Testis (tissue), 3 donors: ENCODE measurements around the gene CDIPT. TPM values are rescaled to one million over a fixed set of nuclear protein-coding genes. Genes with fewer than 3 reads are reported as not detected.
"Not testable (repeated sequence)": the region's sequence is repeated elsewhere in the genome, so short reads cannot be mapped to it uniquely, and the experiment has no call there.

ENCODE experiments used
- DNase-seq: peaks from one replicate; pipeline ENCODE4 v3.0.0-alpha.2; 2019
- H3K27ac ChIP-seq, 2 donors: fragments of 200-600 bp; sonication (generic); one replicate each; pipeline ENCODE4 v1.5.1; 2019
- H3K27me3 ChIP-seq: fragments of 200-600 bp; sonication (generic); one replicate; pipeline ENCODE4 v1.5.1; 2019
- H3K36me3 ChIP-seq: fragments of 200-600 bp; sonication (generic); one replicate; pipeline ENCODE4 v1.5.1; 2017; ENCODE audit warnings: low read depth; ENCODE audit errors: missing control alignments
- H3K4me1 ChIP-seq: fragments of 200-600 bp; sonication (generic); one replicate; pipeline ENCODE4 v1.5.1; 2019
- H3K4me3 ChIP-seq, 2 donors: fragments of 200-600 bp; sonication (generic); one replicate each; pipeline ENCODE4 v1.5.1; 2017 to 2019
- H3K9me3 ChIP-seq: fragments of 200-600 bp; sonication (generic); one replicate; pipeline ENCODE4 v1.5.1; 2017
- POLR2A ChIP-seq: fragments of 450-650 bp; IDR thresholded peaks from one replicate; pipeline ENCODE4 v1.6.1; 2017; ENCODE audit warnings: antibody characterized with exemption, mild to moderate bottlenecking, moderate library complexity
- WGBS, 2 donors: methylation state at CpG; one replicate each; pipeline ENCODE4 v1.1.5; 2018; 5-methylcytosine and 5-hydroxymethylcytosine counted together
- intact Hi-C: fragments of 100-400 bp; cut with DNase I; formaldehyde crosslinking; loops from one replicate; pipeline ENCODE4 v1.15.1; 2023; ENCODE audit warnings: low total_unique reads
- polyA plus RNA-seq: library from polyadenylated mRNA; stranded (reverse); fragments of 350-450 nt; fragmentation: Illumina TruSeq; extraction: RNeasy Lipid Tissue Mini Kit (QIAGEN cat#74804); gene quantifications from one replicate; pipeline ENCODE4 v1.2.3, GENCODE V29; 2014; ENCODE audit warnings: low read depth, low replicate concordance; ENCODE audit not compliant: insufficient read depth
- total RNA-seq, 2 donors: library from RNA; depleted of rRNA; stranded (reverse); fragments of >200 nt; gene quantifications; one replicate each; pipeline ENCODE4 v1.2.3, GENCODE V29; 2016
- TF ChIP-seq, protein P1 (sequence below), 3 experiments: fragments of 450-650 bp in 2 of 3; fragments of 200-600 bp in 1 of 3; sonication (generic) in 1 of 3; IDR thresholded peaks; one replicate each; pipeline ENCODE4 v1.5.1; 2016 to 2019; ENCODE audit warnings: antibody characterized with exemption in 3 of 3, mild to moderate bottlenecking in 2 of 3, moderate library complexity in 1 of 3

Gene CDIPT
- total and polyA plus RNA-seq, 3 donors from 2014 or later: 68.7 to 100 (median 90.3) TPM

DNA sequence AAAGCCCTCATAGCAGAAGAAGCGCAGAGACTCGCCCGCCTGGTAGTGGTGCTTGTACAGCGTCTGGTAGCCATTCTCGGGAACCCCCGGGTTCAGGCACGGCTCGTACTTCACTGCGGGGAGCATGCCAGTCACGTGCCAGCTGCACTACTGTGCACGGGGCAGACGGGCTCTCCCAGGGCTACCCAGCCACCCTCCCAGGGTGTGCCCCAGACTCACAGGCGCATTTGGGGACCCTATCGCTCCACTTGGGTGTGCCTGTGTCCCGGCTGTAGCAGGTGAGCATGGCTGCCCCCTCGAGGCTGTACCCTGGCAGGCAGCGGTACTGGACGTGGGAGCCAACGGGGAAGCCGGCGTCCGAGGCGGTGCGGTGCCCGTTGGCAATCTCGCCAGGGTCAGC lies 10.3 kb upstream of the CDIPT start:
- Histone ChIP-seq H3K27me3 (no peaks in the 10 kb centered on the region), H3K9me3 (no peaks in the 10 kb centered on the region), H3K27ac (no peak overlapping the region), H3K36me3 (no peaks in the 10 kb centered on the region), H3K4me1 (no peaks in the 10 kb centered on the region), H3K4me3 (no peak overlapping the region)
- 90 to 95% methylated on average over 11 to 26 of the region's 26 CpGs for WGBS, 2 donors
- DNase-seq: no peak
- TF ChIP-seq POLR2A: no peak
- TF ChIP-seq, protein P1, sequence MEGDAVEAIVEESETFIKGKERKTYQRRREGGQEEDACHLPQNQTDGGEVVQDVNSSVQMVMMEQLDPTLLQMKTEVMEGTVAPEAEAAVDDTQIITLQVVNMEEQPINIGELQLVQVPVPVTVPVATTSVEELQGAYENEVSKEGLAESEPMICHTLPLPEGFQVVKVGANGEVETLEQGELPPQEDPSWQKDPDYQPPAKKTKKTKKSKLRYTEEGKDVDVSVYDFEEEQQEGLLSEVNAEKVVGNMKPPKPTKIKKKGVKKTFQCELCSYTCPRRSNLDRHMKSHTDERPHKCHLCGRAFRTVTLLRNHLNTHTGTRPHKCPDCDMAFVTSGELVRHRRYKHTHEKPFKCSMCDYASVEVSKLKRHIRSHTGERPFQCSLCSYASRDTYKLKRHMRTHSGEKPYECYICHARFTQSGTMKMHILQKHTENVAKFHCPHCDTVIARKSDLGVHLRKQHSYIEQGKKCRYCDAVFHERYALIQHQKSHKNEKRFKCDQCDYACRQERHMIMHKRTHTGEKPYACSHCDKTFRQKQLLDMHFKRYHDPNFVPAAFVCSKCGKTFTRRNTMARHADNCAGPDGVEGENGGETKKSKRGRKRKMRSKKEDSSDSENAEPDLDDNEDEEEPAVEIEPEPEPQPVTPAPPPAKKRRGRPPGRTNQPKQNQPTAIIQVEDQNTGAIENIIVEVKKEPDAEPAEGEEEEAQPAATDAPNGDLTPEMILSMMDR (IDR thresholded peaks at IDR 0.05): no peak
- intact Hi-C loops: no loop called here

- intact Hi-C loops: no loop called here
- no peaks in the 10 kb centered on the region for H3K27me3 ChIP-seq
- H3K9me3 ChIP-seq: no peaks in the 10 kb centered on the region
- DNase-seq: no peak
- WGBS, 2 donors: 95 to 97% methylated on average over 15 to 16 of the region's 16 CpGs
- H3K27ac ChIP-seq: no peak overlapping the region
- no peak for TF ChIP-seq POLR2A
- TF ChIP-seq, protein P1 (IDR thresholded peaks at IDR 0.05): no peak
- no peak overlapping the region for H3K4me3 ChIP-seq
- H3K4me1 ChIP-seq: no peaks in the 10 kb centered on the region
- no peaks in the 10 kb centered on the region for H3K36me3 ChIP-seq
Measured at GRCh38 chr16:29871822-29872546, 9.0 kb upstream of the CDIPT start.

DNA sequence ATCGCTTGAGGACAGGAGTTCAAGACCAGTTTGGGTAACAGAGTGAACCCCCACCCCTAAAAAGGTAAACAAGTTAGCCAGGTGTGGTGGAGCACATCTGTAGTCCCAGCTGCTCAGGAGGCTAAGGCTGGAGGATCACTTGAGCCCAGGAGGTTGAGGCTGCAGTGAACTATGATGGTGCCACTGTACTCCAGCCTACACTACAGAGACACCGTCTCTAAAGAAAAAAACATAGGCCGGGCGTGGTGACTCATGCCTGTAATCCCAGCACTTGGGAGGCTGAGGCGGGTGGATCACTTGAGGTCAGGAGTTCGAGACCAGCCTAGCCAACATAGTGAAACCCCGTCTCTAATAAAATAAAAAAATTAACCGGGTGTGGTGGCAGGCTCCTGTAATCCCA lies 6.0 kb upstream of the CDIPT start:
- H3K27ac ChIP-seq, H3K4me3 ChIP-seq, H3K36me3 ChIP-seq, DNase-seq, H3K27me3 ChIP-seq, intact Hi-C loops, H3K4me1 ChIP-seq, H3K9me3 ChIP-seq: not testable (repeated sequence)
- WGBS, 2 donors: 92 to 95% methylated on average over 8 of the region's 8 CpGs

DNA sequence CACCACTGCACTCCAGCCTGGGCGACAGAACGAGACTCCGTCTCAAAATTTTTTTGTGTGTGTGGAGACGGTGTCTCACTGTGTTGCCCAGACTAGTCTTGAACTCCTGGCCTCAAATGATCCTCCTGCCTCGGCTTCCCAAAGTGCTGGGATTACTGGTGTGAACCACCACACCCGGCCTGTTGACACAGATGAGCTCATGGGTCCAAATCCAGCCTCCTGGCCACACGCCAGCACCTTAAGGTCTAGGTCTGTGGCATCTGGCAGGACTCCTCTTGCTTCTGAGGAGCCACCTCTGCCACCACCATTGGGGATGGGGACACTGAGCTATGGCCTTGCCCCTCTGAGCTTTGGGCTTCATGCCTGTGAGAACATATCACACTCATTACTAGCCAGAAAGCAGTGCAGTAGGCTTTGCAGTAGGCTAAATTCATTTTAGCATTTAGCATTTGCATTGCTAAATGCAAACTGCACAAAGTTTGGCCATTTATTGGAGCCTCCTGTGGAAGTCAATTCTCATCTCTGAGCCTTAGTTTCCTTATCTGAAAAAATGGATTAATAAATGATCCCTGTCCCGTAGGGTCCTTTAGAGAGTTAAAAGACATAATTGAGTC lies 5.5 kb upstream of the CDIPT start:
- no peaks in the 10 kb centered on the region for H3K36me3 ChIP-seq
- 72 to 89% methylated on average over 5 to 8 of the region's 8 CpGs for WGBS, 2 donors
- H3K4me1 ChIP-seq: peaks cover 3% of the 10 kb centered on the region
- no peak for TF ChIP-seq POLR2A
- H3K9me3 ChIP-seq: no peaks in the 10 kb centered on the region
- no peak overlapping the region for H3K4me3 ChIP-seq
- no peak overlapping the region for H3K27ac ChIP-seq
- no peaks in the 10 kb centered on the region for H3K27me3 ChIP-seq
- no peak for DNase-seq
- intact Hi-C loops: no loop called here

GRCh38 chr16:29864205-29864604 lies 1.2 kb upstream of the CDIPT start:
- no peak overlapping the region for H3K27ac ChIP-seq
- intact Hi-C loops: no loop called here

More at GRCh38 chr16:29864205-29864604, 1.2 kb upstream of the CDIPT start:
- 57 to 59% methylated on average over 9 of the region's 9 CpGs for WGBS, 2 donors
- H3K36me3 ChIP-seq: no peaks in the 10 kb centered on the region
- peaks cover 12% of the 10 kb centered on the region for H3K4me1 ChIP-seq
- TF ChIP-seq POLR2A: no peak
- TF ChIP-seq, protein P1 (IDR thresholded peaks at IDR 0.05): no peak
- H3K9me3 ChIP-seq: no peaks in the 10 kb centered on the region
- DNase-seq: no peak
- H3K27me3 ChIP-seq: no peaks in the 10 kb centered on the region
- H3K4me3 ChIP-seq: peak overlapping the region; percentile 87 to 97
